ENCODE results near the gene RBM47. TPM values are rescaled to one million over a fixed set of nuclear protein-coding genes. Genes with fewer than 3 reads are reported as not detected.
"Not testable (repeated sequence)": the region's sequence is repeated elsewhere in the genome, so short reads cannot be mapped to it uniquely, and the experiment has no call there.

Gene RBM47
- total and polyA plus RNA-seq, 9 of the 15 experiments (the other 6 are each of a cell fraction or from before 2014, with no cell fraction given): 1.4 to 6.4 (median 3.3) TPM

- TF ChIP-seq ZNF407 (IDR thresholded peaks at IDR 0.05; ENCODE audit: low read depth): no peak
- TF ChIP-seq KLF16 (IDR thresholded peaks at IDR 0.05): no peak
Measured at GRCh38 chr4:40628888-40629287, 776 bp downstream of the RBM47 start (continued).

- H2AFZ ChIP-seq (ENCODE audit: low read depth, low read length); POLR2A ChIA-PET; H3K9me3 ChIP-seq (replicated peaks; ENCODE audit: control insufficient read depth, insufficient read depth, low read depth, low read length); H3K4me2 ChIP-seq (ENCODE audit: insufficient read depth, low read length); H3K79me2 ChIP-seq (ENCODE audit: control insufficient read depth, insufficient read depth, low read length); CTCF ChIA-PET (ENCODE audit: low intra/inter-chr PET ratio); FAIRE-seq; H3K4me3 ChIP-seq; H4K20me1 ChIP-seq (replicated peaks; ENCODE audit: control insufficient read depth, insufficient read depth, low read length); ATAC-seq; H3K9me1 ChIP-seq (ENCODE audit: control insufficient read depth, insufficient read depth, low read length); H3K9ac ChIP-seq (ENCODE audit: insufficient read depth in 1 of 2, low read depth in 2 of 2, low read length in 2 of 2); H3K4me1 ChIP-seq (replicated peaks in 1 of 2; ENCODE audit: control insufficient read depth in 2 of 2, insufficient read depth in 2 of 2, low read length in 2 of 2); BruUV-seq (replicated peaks); H3K36me3 ChIP-seq (ENCODE audit: control insufficient read depth, insufficient read depth, low read length); intact Hi-C loops (cut with micrococcal nuclease); H3K27ac ChIP-seq (ENCODE audit: extremely low read depth, low read depth, low read length); in situ Hi-C loops (cut with MboI); DNase-seq (ENCODE audit: extremely low read depth in 1 of 4, low spot score in 3 of 4): not testable (repeated sequence)
- peaks cover 35 to 38% of the 10 kb centered on the region in 2 experiments; a peak in 4 of 5 replicates for H3K27me3 ChIP-seq (ENCODE audit: control insufficient read depth in 2 of 2, insufficient read depth in 2 of 2, low read length in 2 of 2)
- WGBS (ENCODE audit: insufficient coverage, low coverage, missing lambda C conversion rate): 0% methylated on average over 6 of the region's 6 CpGs
Measured at GRCh38 chr4:40628407-40628806, 1.3 kb downstream of the RBM47 start.
